ENCODE data around the gene TMPRSS11D. TPM values are rescaled to one million over a fixed set of nuclear protein-coding genes. Genes with fewer than 3 reads are reported as not detected.

The TMPRSS11D gene
- total RNA-seq, 1 experiment from 2014 or later, result not detected

DNA sequence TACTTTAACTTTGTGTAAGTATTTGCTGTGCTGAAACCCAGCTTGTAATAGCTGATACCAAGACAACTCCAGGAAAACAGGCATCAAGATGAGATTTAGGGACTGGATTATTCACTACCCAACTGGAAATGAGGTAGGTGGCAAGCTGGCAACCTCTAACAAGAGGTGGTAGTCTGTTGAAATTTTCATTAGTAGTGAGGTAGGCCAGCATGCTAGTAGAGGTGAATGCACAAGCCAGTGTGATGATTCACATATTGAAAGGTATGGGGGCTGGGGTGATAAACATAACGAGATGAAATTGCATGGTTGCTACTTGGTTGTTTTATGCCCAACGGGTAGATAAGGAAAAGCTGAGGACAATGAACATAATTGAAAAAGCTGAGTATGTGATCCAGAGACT lies 8.5 kb upstream of the TMPRSS11D start:
- intact Hi-C loops (cut with micrococcal nuclease; ENCODE audit: unreplicated experiment), result no loop called here
- BruUV-seq (replicated peaks), result no TSS peak
- no peaks in the 10 kb centered on the region for H3K36me3 ChIP-seq (ENCODE audit: insufficient read depth, low read length, poor library complexity, severe bottlenecking)
- H3K4me3 ChIP-seq (ENCODE audit: low read depth, low read length, poor library complexity, severe bottlenecking), result no peak overlapping the region
- DNase-seq (ENCODE audit: low spot score), result no peak
- TF ChIP-seq EZH2 (IDR thresholded peaks at IDR 0.05; ENCODE audit: borderline replicate concordance, low read depth, low read length, poor library complexity, severe bottlenecking) (no peak), CTCF (conservative IDR thresholded peaks at IDR 0.05; ENCODE audit: low read depth, low read length) (no peak)
- H3K4me1 ChIP-seq (ENCODE audit: insufficient read depth, low read length, poor library complexity, severe bottlenecking), result no peaks in the 10 kb centered on the region
- H3K27ac ChIP-seq (ENCODE audit: low read depth, low read length, poor library complexity, severe bottlenecking), result no peak overlapping the region
- no peaks in the 10 kb centered on the region for H3K9me3 ChIP-seq (ENCODE audit: low read depth, low read length, poor library complexity, severe bottlenecking)
- POLR2A ChIA-PET (ENCODE audit: low non-redundant PET), result no interaction called here
- CTCF ChIA-PET, result no interaction called here
- H3K27me3 ChIP-seq (replicated peaks; ENCODE audit: insufficient read depth, low read depth, low read length, poor library complexity), result no peaks in the 10 kb centered on the region

DNA sequence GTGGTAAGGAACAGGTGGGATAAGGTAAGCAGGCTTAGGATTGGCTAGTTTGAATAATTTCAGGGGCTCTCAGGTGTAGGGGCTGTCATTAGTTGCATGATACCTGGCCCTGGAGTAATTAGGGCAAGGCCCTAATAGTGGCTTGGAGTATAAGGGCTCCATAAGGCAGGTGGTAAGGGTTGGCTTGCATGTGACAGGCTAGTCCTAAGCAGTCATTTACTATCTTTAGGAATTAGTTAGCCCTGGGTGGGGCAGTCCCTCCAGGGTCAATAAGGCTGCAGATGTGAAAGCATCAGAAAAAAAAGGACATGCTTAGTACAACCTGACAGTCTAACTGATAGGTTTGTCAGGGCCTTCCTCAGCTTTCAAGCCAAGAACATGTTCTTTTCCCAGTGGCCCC lies 7.8 kb upstream of the TMPRSS11D start:
- no peak for TF ChIP-seq CTCF (conservative IDR thresholded peaks at IDR 0.05; ENCODE audit: low read depth, low read length)
- TF ChIP-seq EZH2 (IDR thresholded peaks at IDR 0.05; ENCODE audit: borderline replicate concordance, low read depth, low read length, poor library complexity, severe bottlenecking), result no peak
- CTCF ChIA-PET, result no interaction called here

DNA sequence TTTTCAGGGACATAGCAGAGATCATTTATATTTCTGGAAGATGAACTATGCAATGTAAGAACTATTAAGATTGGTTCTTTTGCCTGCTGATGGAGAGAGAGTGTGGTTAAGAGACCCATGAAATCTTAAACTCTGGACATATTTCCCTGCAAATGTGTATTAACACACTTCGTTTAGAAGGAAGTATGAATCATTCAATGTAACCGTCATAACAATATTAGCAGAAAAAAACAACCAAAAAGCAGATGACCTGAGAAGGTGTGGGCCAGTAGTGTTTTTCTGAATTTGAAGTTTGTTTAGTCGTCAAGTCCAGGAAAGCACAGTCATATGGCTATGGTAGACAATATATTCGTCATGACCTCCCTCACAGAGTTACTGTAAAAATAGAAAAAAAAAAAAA lies 2.5 kb upstream of the TMPRSS11D start:
- no peaks in the 10 kb centered on the region for H3K9me3 ChIP-seq (ENCODE audit: low read depth, low read length, poor library complexity, severe bottlenecking)
- DNase-seq (ENCODE audit: low spot score), result no peak
- BruUV-seq (replicated peaks), result no TSS peak
- no peaks in the 10 kb centered on the region for H3K36me3 ChIP-seq (ENCODE audit: insufficient read depth, low read length, poor library complexity, severe bottlenecking)
- H3K27ac ChIP-seq (ENCODE audit: low read depth, low read length, poor library complexity, severe bottlenecking), result no peak overlapping the region
- no peak overlapping the region for H3K4me3 ChIP-seq (ENCODE audit: low read depth, low read length, poor library complexity, severe bottlenecking)
- intact Hi-C loops (cut with micrococcal nuclease; ENCODE audit: unreplicated experiment), result no loop called here
- POLR2A ChIA-PET (ENCODE audit: low non-redundant PET), result no interaction called here
- no peaks in the 10 kb centered on the region for H3K27me3 ChIP-seq (replicated peaks; ENCODE audit: insufficient read depth, low read depth, low read length, poor library complexity)
- TF ChIP-seq EZH2 (IDR thresholded peaks at IDR 0.05; ENCODE audit: borderline replicate concordance, low read depth, low read length, poor library complexity, severe bottlenecking) (no peak), CTCF (conservative IDR thresholded peaks at IDR 0.05; ENCODE audit: low read depth, low read length) (no peak)
- CTCF ChIA-PET, result no interaction called here
- H3K4me1 ChIP-seq (ENCODE audit: insufficient read depth, low read length, poor library complexity, severe bottlenecking), result no peaks in the 10 kb centered on the region

More for the DNA sequence above, 7.8 kb upstream of the TMPRSS11D start:
- Histone ChIP-seq H3K4me3 (ENCODE audit: low read depth, low read length, poor library complexity, severe bottlenecking) (no peak overlapping the region), H3K4me1 (ENCODE audit: insufficient read depth, low read length, poor library complexity, severe bottlenecking) (no peaks in the 10 kb centered on the region), H3K9me3 (ENCODE audit: low read depth, low read length, poor library complexity, severe bottlenecking) (no peaks in the 10 kb centered on the region), H3K27me3 (replicated peaks; ENCODE audit: insufficient read depth, low read depth, low read length, poor library complexity) (no peaks in the 10 kb centered on the region), H3K36me3 (ENCODE audit: insufficient read depth, low read length, poor library complexity, severe bottlenecking) (no peaks in the 10 kb centered on the region), H3K27ac (ENCODE audit: low read depth, low read length, poor library complexity, severe bottlenecking) (no peak overlapping the region)
- no peak for DNase-seq (ENCODE audit: low spot score)
- POLR2A ChIA-PET (ENCODE audit: low non-redundant PET), result no interaction called here
- BruUV-seq (replicated peaks), result no TSS peak
- intact Hi-C loops (cut with micrococcal nuclease; ENCODE audit: unreplicated experiment), result no loop called here

Measured in A673 (cell line).